OCI-LY1 (cell line): Measurements from ENCODE around the gene WDR35.

Source experiments
- H2AFZ ChIP-seq: fragments of 200-600 bp; sonication (generic), shearing (Covaris generic); 2 replicates; pipeline ENCODE4 v1.6.0; 2014; ENCODE audit warnings: antibody characterized with exemption, mild to moderate bottlenecking, low read length
- H3F3A ChIP-seq: fragments of 200-600 bp; sonication (generic), shearing (Covaris generic); 2 replicates; pipeline ENCODE4 v1.6.0; 2014; ENCODE audit warnings: mild to moderate bottlenecking, antibody characterized with exemption, low read length, moderate library complexity; ENCODE audit not compliant: insufficient read depth
- H3K27ac ChIP-seq: fragments of 200-600 bp; sonication (generic); 2 replicates; pipeline ENCODE4 v1.5.1; 2014; ENCODE audit warnings: low read length, mixed run types, mild to moderate bottlenecking, low read depth; ENCODE audit not compliant: poor library complexity, severe bottlenecking
- H3K27me3 ChIP-seq: fragments of 200-600 bp; sonication (generic); 2 replicates; pipeline ENCODE4 v1.6.0; 2014; ENCODE audit warnings: antibody characterized with exemption, mild to moderate bottlenecking, low read length, moderate library complexity; ENCODE audit not compliant: insufficient read depth
- H3K36me3 ChIP-seq: fragments of 200-600 bp; sonication (generic); 2 replicates; pipeline ENCODE4 v1.6.1; 2014; ENCODE audit warnings: mild to moderate bottlenecking, antibody characterized with exemption, low read length, moderate library complexity, mixed read lengths; ENCODE audit not compliant: insufficient read depth
- H3K4me1 ChIP-seq: fragments of 200-600 bp; sonication (generic); 2 replicates; pipeline ENCODE4 v1.5.1; 2014; ENCODE audit warnings: mild to moderate bottlenecking, low read length, moderate library complexity; ENCODE audit not compliant: insufficient read depth, severe bottlenecking
- H3K4me2 ChIP-seq: fragments of 200-600 bp; sonication (generic), shearing (Covaris generic); 2 replicates; pipeline ENCODE4 v1.6.1; 2014; ENCODE audit warnings: low read length
- H3K4me3 ChIP-seq: fragments of 200-600 bp; sonication (generic); 2 replicates; pipeline ENCODE4 v1.5.1; 2014; ENCODE audit warnings: low read length, low read depth, mild to moderate bottlenecking, mixed read lengths; ENCODE audit not compliant: poor library complexity, severe bottlenecking
- H3K79me2 ChIP-seq: fragments of 200-600 bp; shearing (Covaris generic); 2 replicates; pipeline ENCODE4 v1.6.1; 2016; ENCODE audit warnings: mixed run types, low read length, mixed read lengths; ENCODE audit not compliant: insufficient read depth
- H3K9ac ChIP-seq: fragments of 200-600 bp; sonication (generic), shearing (Covaris generic); 2 replicates; pipeline ENCODE4 v1.6.1; 2014; ENCODE audit warnings: mild to moderate bottlenecking, low read length, mixed read lengths
- H3K9me2 ChIP-seq: fragments of 200-600 bp; sonication (generic), shearing (Covaris generic); 2 replicates; pipeline ENCODE4 v1.6.1; 2014; ENCODE audit warnings: low read depth, mild to moderate bottlenecking, low read length, mixed read lengths
- H3K9me3 ChIP-seq: fragments of 200-600 bp; shearing (Covaris generic); 2 replicates; pipeline ENCODE4 v1.6.1; 2014; ENCODE audit warnings: low read length, mixed read lengths
- H4K20me1 ChIP-seq: fragments of 200-600 bp; sonication (generic), shearing (Covaris generic); 2 replicates; pipeline ENCODE4 v1.6.0; 2016; ENCODE audit warnings: mild to moderate bottlenecking, low read length; ENCODE audit not compliant: insufficient read depth
- EZH2 ChIP-seq: fragments of 200-600 bp; sonication (generic), shearing (Covaris generic); IDR thresholded peaks from 2 replicates; pipeline ENCODE4 v1.8.0; 2017; ENCODE audit warnings: borderline replicate concordance, mixed run types, mild to moderate bottlenecking, antibody characterized with exemption, low read length, moderate library complexity, mixed read lengths
- TF ChIP-seq, protein P1 (sequence below): fragments of 200-600 bp; sonication (generic), shearing (Covaris generic); IDR thresholded peaks from 2 replicates; pipeline ENCODE4 v1.5.1; 2017; ENCODE audit warnings: mild to moderate bottlenecking, antibody characterized with exemption, low read length, moderate library complexity, mixed read lengths

The WDR35 gene

DNA sequence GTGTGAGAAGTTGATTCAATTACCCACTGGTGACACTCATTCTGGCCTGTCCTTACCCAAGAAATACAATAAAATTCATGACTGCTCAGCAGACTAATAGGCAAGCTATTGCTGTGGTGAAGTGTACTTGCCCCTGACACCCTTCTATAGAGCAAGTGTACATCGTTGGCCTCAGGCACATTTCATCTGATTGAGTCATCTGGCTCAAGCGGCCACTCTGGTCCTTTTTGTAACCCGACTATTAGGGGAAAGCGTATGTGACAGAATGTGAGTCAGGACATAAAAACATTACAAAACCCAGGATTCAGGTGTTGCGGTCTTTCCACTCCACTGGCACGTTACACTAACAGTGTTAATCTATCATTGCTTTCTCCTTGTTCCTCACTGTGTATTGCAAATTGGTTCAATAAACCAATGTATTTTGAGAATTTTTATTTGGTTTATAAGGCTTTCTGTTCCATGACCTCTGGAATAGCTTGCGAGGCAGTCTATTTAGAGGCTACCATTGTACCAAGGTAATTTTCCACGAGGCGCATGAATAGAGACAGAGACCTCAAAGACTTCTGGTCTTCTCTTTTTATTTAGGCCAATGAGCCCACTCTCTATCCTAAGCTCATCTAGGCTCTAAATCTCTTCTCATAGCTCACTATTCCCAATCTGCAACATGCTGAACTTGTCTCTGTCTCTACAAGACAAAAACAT is 77.9 kb downstream of the WDR35 start:
- no peaks in the 10 kb centered on the region for H3F3A ChIP-seq
- no peak overlapping the region for H3K4me2 ChIP-seq
- no peaks in the 10 kb centered on the region for H3K36me3 ChIP-seq
- no peaks in the 10 kb centered on the region for H3K4me1 ChIP-seq
- H3K79me2 ChIP-seq = no peaks in the 10 kb centered on the region
- no peaks in the 10 kb centered on the region for H3K9me2 ChIP-seq
- no peak overlapping the region for H2AFZ ChIP-seq
- no peak overlapping the region for H3K4me3 ChIP-seq
- H4K20me1 ChIP-seq = no peaks in the 10 kb centered on the region
- no peak overlapping the region for H3K9ac ChIP-seq
- H3K27me3 ChIP-seq = no peaks in the 10 kb centered on the region
- H3K9me3 ChIP-seq = no peaks in the 10 kb centered on the region
- H3K27ac ChIP-seq = no peak overlapping the region
- TF ChIP-seq EZH2 = no peak

DNA sequence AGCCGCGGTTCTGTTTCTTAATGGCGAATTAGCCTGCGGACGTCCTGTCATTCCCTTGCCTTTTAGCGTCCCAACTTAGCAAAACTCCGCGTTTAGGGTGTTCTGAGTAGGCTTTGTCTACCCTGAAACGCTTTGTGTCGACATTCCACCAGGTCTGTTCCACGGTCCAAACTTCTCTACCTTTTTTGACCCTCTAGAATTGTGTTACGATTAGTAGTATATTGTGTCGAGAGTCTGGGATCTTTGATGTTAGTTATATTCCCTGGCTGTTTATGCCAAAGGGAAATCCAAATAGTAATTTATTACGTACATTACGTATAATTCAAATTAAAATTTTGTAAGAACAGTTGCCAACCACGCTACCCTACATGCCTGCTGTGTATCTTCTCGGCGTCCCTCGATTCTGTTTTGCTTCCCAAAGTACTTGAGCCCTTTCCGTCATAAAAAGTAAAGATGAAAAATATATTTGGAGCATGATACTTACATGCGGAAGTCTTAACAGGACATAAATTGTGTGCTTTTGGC is 87.6 kb downstream of the WDR35 start:
- Histone ChIP-seq H2AFZ (peak overlapping the region; percentile 72), H3K27me3 (no peaks in the 10 kb centered on the region; the same call in 1 of the 2 replicates), H3K36me3 (no peaks in the 10 kb centered on the region; the same call in none of the 2 replicates), H3F3A (no peaks in the 10 kb centered on the region), H3K9me3 (no peaks in the 10 kb centered on the region), H4K20me1 (no peaks in the 10 kb centered on the region), H3K9ac (peak overlapping the region; percentile 90), H3K4me1 (peaks cover 43% of the 10 kb centered on the region), H3K4me2 (peak overlapping the region; percentile 82), H3K4me3 (peak overlapping the region; percentile 95), H3K27ac (peak overlapping the region; percentile 87), H3K79me2 (peaks cover 32% of the 10 kb centered on the region), H3K9me2 (no peaks in the 10 kb centered on the region)
- TF ChIP-seq EZH2 = no peak
- TF ChIP-seq, protein P1, sequence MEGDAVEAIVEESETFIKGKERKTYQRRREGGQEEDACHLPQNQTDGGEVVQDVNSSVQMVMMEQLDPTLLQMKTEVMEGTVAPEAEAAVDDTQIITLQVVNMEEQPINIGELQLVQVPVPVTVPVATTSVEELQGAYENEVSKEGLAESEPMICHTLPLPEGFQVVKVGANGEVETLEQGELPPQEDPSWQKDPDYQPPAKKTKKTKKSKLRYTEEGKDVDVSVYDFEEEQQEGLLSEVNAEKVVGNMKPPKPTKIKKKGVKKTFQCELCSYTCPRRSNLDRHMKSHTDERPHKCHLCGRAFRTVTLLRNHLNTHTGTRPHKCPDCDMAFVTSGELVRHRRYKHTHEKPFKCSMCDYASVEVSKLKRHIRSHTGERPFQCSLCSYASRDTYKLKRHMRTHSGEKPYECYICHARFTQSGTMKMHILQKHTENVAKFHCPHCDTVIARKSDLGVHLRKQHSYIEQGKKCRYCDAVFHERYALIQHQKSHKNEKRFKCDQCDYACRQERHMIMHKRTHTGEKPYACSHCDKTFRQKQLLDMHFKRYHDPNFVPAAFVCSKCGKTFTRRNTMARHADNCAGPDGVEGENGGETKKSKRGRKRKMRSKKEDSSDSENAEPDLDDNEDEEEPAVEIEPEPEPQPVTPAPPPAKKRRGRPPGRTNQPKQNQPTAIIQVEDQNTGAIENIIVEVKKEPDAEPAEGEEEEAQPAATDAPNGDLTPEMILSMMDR = no peak

DNA sequence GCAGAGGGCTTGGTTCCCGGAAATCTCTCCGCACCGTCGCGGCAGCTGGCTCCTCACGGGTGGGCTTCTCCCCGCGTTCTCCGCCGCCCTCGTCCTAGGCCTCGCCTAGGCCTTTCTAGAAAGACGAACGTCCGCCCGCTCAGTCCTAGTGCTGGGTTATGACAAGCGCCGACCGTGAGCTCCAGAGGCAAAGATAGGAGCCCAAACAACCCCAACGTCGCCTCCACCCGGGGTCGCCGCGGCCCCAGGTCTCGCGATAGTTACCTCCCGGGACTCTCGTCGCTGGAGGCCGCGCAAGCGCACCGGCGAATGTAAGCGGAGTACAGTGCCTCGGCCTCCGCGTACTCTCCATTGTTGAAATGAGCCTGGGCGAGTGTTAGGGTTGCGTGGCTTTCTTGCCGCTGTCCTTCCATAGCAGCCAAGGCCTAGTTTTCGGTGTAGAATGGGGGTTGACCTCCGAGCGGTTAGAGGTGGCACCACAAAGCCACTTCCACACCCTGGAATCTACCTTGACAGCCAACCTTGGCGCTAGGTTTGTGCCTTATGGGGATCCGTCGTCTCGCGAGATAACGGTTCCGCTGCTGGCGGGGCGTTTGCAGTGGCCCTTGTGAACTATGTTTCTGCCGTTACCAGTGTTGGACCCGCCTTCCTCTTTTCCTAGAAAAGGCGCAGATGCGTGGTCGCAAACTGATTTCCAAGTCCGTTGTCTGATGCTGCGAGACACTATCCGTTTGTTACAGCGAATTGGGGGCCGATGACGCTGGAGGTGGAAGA is 88.3 kb downstream of the WDR35 start, which contains the start of gene TTC32:
Gene TTC32 (minus strand): TSS at position 542 of the 774 bp plus-strand sequence. CDS start 129 bp downstream, at position 413.
- Histone ChIP-seq H3F3A (no peaks in the 10 kb centered on the region), H3K27me3 (no peaks in the 10 kb centered on the region; the same call in 1 of the 2 replicates), H3K9me2 (no peaks in the 10 kb centered on the region), H4K20me1 (no peaks in the 10 kb centered on the region), H3K27ac (peak within 1 kb of the TSS; percentile 87), H3K4me1 (peaks cover 43% of the 10 kb centered on the region), H3K79me2 (peaks cover 35% of the 10 kb centered on the region), H3K36me3 (no peaks in the 10 kb centered on the region; the same call in none of the 2 replicates), H3K9ac (peak within 1 kb of the TSS; percentile 90), H3K4me3 (peak within 1 kb of the TSS; percentile 95), H3K4me2 (peak within 1 kb of the TSS; percentile 82), H3K9me3 (no peaks in the 10 kb centered on the region), H2AFZ (peak within 1 kb of the TSS; percentile 72)
- TF ChIP-seq, protein P1 = no peak
- no peak for TF ChIP-seq EZH2
